HG02885 (cell line): ENCODE data around the gene ZP4.
A peak's percentile ranks its signal among the peaks of the same experiment; 100 is the strongest.
"Not testable (repeated sequence)": the region's sequence is repeated elsewhere in the genome, so short reads cannot be mapped to it uniquely, and the experiment has no call there.

Experiments
- ATAC-seq: cut with Tn5 transposase; IDR thresholded peaks from one replicate; pipeline ENCODE4 v1.9.1; 2021; ENCODE audit warnings: mild to moderate bottlenecking; ENCODE audit not compliant: unreplicated experiment, poor library complexity

ZP4 gene

DNA sequence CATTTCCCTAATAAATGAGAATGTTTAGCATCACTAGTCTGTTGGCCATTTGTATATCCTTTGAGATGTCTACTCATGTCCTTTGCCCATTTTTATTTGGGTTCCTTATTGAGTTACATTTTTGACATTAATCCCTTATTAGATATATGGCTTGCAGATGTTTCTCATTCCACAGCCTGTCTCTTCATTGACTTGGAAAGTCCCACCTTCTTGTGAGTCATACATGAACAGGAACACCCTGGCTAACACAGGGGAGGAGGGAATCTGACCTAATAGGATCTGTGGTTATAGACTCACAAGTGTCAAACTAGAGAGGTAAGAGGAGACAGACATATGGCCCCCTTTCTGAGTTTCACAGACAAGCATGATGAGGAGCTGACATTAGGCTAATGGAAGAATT is 11.5 kb downstream of the ZP4 start:
- ATAC-seq, result no peak

- no peak for ATAC-seq
Observed at GRCh38 chr1:237878406-237878805, 12.3 kb downstream of the ZP4 start.

GRCh38 chr1:237877631-237878030 is 13.1 kb downstream of the ZP4 start:
- no peak for ATAC-seq

GRCh38 chr1:237875291-237875690 is 15.4 kb downstream of the ZP4 start:
- no peak for ATAC-seq

- no peak for ATAC-seq
Observed at GRCh38 chr1:237873487-237874211, 17.1 kb downstream of the ZP4 start.

GRCh38 chr1:237868817-237869600 is 21.7 kb downstream of the ZP4 start:
- no peak for ATAC-seq

GRCh38 chr1:237867380-237867888 is 23.3 kb downstream of the ZP4 start:
- ATAC-seq, result no peak

- ATAC-seq, result peak; percentile 81
Observed at GRCh38 chr1:237864338-237865244, 26.1 kb downstream of the ZP4 start.

GRCh38 chr1:237863234-237863633 is 27.5 kb downstream of the ZP4 start:
- no peak for ATAC-seq

GRCh38 chr1:237861944-237862343 is 28.8 kb downstream of the ZP4 start:
- no peak for ATAC-seq

DNA sequence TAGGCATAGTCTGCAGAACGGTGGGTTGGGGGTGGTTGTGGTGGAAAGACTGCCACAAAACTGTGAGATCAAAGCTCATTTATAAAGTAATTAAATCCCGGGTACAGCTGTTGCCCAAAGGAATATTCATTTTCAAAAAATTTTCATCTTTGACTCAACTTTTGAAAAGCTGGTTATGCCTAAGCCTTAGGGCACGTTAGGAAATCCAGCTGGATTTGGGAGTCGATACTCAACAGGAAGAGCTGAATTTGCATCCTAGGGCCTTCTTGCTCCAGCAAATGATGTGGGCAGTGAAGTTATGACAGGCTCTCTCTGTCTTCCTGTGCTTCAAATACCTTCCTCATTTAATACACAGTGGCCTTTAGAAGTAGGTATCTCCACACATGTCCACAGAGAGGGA is 31.7 kb downstream of the ZP4 start:
- no peak for ATAC-seq

GRCh38 chr1:237857455-237857854 is 33.3 kb downstream of the ZP4 start:
- ATAC-seq, result no peak

DNA sequence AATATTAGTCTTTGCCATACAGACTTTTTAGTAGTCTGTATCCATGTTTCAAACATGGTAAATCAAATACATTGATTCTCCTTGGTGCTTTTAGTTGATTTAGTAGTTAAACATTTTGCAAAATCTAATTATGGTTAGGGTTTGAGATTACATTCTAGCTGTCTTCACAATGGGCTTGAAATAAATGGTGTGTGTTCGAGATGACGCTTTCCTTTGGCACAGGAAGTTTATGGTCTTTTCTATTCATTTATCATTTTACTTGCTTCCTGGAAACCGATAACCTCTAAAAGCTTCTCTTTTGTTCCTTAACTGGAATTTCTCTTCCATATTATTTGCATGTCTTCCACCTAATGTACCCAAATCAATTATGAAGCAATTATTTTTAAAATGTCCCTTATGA is 38.4 kb downstream of the ZP4 start:
- ATAC-seq, result no peak

GRCh38 chr1:237851210-237851845 is 39.4 kb downstream of the ZP4 start:
- peak; percentile 63 for ATAC-seq

- ATAC-seq, result not testable (repeated sequence)
Observed at GRCh38 chr1:237843516-237843915, 47.2 kb downstream of the ZP4 start.

DNA sequence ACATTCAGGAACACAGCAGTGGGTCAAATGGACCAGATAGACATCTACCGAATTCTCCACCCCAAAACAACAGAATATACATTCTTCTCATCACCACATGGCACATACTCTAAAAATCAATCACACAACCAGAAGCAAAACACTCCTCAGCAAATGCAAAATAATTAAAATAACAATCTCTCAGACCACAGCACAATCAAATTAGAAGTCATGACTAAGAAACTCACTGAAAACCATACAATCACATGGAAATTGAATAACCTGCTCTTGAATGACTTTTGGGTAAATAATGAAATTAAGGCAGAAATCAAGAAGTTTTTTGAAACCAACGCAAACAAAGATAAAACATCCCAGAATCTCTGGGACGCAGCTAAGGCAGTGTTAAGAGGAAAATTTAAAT is 49.2 kb downstream of the ZP4 start:
- no peak for ATAC-seq

DNA sequence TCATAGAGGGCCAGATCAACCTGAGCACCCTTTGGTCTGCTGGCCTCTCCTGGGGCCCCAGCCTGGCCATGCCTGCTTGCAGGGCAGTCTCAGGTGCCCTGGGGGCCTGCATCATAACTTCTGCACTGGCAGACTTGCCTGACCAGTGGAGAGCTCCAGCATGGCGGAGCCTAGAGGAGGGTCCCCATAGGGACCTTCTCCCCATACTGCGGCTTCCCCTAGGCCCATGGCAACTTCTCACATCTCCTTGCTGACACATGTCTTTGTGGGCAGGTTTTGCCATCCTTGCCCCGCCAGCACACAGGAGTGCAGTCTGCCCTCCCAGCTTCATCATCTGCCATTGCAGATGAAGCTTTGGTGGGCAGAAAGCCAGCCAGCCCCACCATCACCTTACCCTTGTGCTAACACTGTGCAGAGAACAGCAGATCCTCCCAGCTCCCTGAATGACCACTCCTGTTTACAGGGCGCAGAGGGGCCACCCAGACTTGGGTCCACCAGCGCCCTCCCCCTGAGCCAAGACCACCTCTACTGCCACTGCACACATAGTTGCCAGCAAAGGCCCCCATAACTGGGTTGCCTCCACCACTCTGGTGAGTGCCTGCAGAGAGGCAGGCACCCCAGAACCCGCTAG is 51.7 kb downstream of the ZP4 start:
- ATAC-seq, result no peak

DNA sequence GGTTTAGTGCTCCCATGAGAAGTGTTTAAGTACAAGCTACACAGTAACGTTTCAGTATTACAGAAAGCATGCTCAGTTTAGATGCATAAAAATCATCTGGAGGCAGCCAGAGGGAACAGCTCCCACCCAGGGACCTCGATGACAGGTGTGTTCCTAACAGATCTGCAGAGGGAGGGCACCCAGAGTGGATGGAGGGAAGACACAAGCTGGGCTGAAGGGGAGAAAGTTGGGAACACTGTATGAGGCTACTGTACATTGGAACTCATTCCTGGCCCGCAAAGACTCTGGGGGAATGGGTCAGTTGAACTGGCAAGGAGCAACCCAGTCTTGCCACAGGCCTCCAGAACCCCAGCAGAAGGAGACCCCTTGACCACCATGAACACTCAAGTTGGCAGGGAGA is 52.4 kb downstream of the ZP4 start:
- ATAC-seq, result no peak

DNA sequence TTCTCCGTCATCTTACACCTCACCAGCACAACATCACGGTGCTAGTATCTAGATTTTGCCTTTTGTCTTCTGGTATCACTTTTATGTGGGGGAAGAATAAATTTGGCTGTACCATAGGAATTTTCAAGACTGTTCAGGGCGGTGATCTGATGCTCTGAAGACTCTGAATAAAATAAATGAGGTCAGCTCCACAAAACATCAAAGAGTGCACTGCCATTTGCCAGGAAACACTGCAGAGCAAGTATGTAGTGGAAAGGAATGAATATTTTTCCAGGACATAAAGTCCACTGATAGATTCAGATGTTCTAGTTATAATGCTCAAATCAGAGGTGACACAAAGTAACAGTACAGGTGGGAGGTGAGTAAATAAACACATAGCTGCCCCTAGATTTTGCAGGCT is 56.3 kb downstream of the ZP4 start:
- no peak for ATAC-seq

DNA sequence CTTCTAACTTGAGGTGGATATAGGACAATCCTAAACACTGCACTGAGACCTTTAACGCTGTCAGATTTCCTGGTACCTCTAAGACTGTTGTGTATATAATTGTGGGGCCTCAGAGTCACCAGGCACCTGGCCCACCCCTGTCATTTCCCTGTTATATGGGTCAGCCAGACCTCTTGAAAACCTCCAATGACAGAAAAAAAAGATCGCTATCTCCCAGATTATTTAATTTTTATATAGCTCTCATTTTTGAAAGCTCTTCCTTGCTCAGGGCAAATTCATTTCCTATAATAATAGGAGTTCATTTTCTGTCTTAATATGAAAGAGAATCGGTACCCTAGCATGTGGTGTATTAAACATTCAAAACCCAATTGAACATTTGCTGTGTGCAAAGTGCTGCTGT is 56.7 kb downstream of the ZP4 start:
- no peak for ATAC-seq
